ENCODE measurements around the gene NAA35. TPM values are rescaled to one million over a fixed set of nuclear protein-coding genes. Genes with fewer than 3 reads are reported as not detected.

NAA35 gene
- total RNA-seq, 2 experiments from 2014 or later, result 9.5 to 20.2 TPM

DNA sequence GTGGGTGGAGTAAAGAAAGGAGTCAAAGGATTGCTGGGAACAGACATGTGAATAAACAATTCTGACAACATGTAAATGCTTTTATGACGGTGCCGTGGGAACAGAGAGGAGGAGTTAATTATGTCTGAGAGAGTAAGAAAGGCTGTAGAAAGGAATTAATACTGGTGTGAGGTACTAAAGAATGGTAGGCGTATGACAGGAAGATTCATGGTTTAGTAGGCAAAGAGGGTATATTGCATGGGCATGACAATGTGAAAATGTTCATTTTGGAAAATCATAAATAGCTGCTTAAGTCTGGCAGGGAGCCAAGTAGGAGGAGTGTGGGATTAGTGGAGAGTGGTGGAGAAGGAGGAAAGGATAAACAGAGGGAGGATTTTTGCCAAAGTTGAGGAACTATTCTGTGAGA, 19.7 kb downstream of the NAA35 start:
- ChIA-PET POLR2A (no interaction called here), CTCF (ENCODE audit: unreplicated experiment) (no interaction called here)
- no TSS peak for BruUV-seq (replicated peaks)
- TF ChIP-seq EZH2phosphoT487 (IDR thresholded peaks at IDR 0.05; ENCODE audit: borderline replicate concordance, low read depth, low read length), result no peak
- TF ChIP-seq, protein P1, sequence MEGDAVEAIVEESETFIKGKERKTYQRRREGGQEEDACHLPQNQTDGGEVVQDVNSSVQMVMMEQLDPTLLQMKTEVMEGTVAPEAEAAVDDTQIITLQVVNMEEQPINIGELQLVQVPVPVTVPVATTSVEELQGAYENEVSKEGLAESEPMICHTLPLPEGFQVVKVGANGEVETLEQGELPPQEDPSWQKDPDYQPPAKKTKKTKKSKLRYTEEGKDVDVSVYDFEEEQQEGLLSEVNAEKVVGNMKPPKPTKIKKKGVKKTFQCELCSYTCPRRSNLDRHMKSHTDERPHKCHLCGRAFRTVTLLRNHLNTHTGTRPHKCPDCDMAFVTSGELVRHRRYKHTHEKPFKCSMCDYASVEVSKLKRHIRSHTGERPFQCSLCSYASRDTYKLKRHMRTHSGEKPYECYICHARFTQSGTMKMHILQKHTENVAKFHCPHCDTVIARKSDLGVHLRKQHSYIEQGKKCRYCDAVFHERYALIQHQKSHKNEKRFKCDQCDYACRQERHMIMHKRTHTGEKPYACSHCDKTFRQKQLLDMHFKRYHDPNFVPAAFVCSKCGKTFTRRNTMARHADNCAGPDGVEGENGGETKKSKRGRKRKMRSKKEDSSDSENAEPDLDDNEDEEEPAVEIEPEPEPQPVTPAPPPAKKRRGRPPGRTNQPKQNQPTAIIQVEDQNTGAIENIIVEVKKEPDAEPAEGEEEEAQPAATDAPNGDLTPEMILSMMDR (conservative IDR thresholded peaks at IDR 0.05; ENCODE audit: low read length), result no peak
- Histone ChIP-seq H3K9me2 (ENCODE audit: insufficient read depth, low read length) (no peaks in the 10 kb centered on the region), H2AFZ (ENCODE audit: low read length) (no peak overlapping the region), H3K27ac (ENCODE audit: low read depth, low read length, poor library complexity, severe bottlenecking) (no peak overlapping the region), H4K20me1 (ENCODE audit: insufficient read depth, low read length) (peaks cover 4% of the 10 kb centered on the region; the same call in 1 of the 2 replicates), H3K79me2 (ENCODE audit: insufficient read depth, low read depth, low read length) (no peaks in the 10 kb centered on the region), H3K4me3 (ENCODE audit: low read depth, low read length, poor library complexity, severe bottlenecking) (no peak overlapping the region), H3K36me3 (ENCODE audit: insufficient read depth, low read length) (peaks cover 79% of the 10 kb centered on the region), H3K4me2 (ENCODE audit: low read length) (no peak overlapping the region), H3K4me1 (ENCODE audit: insufficient read depth, low read length, poor library complexity, severe bottlenecking) (no peaks in the 10 kb centered on the region), H3K9me3 (ENCODE audit: low read length) (no peaks in the 10 kb centered on the region)
- DNase-seq (ENCODE audit: low spot score), result no peak
- intact Hi-C loops (cut with micrococcal nuclease; ENCODE audit: unreplicated experiment), result no loop called here

DNA sequence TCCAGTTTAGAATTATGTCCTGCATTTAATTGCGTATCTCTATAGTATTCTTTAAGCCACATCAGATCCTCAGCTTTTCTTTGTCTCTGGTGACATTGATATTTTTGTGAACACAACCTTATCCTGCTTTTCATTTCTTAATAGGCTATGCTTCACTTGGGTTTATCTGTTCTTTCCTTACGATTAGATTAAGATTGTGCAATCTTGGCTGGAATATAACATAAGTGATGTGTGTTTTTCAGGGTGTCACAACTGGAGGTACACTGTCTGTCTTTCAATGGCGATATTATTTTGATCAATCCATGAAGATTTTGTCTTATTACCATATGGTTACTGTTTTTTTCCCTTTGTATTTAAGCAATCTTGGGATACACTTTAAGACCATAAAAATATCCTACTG, 23.6 kb downstream of the NAA35 start:
- Histone ChIP-seq H2AFZ (ENCODE audit: low read length) (no peak overlapping the region), H3K9me2 (ENCODE audit: insufficient read depth, low read length) (no peaks in the 10 kb centered on the region), H3K9me3 (ENCODE audit: low read length) (no peaks in the 10 kb centered on the region), H3K4me1 (ENCODE audit: insufficient read depth, low read length, poor library complexity, severe bottlenecking) (no peaks in the 10 kb centered on the region), H3K27ac (ENCODE audit: low read depth, low read length, poor library complexity, severe bottlenecking) (no peak overlapping the region), H3K79me2 (ENCODE audit: insufficient read depth, low read depth, low read length) (no peaks in the 10 kb centered on the region), H3K36me3 (ENCODE audit: insufficient read depth, low read length) (peaks cover 82% of the 10 kb centered on the region), H3K4me3 (ENCODE audit: low read depth, low read length, poor library complexity, severe bottlenecking) (no peak overlapping the region), H4K20me1 (ENCODE audit: insufficient read depth, low read length) (peaks cover 4% of the 10 kb centered on the region; the same call in 1 of the 2 replicates), H3K4me2 (ENCODE audit: low read length) (no peak overlapping the region)
- ChIA-PET POLR2A (no interaction called here), CTCF (ENCODE audit: unreplicated experiment) (no interaction called here)
- TF ChIP-seq EZH2phosphoT487 (IDR thresholded peaks at IDR 0.05; ENCODE audit: borderline replicate concordance, low read depth, low read length), result no peak
- TF ChIP-seq, protein P1 (conservative IDR thresholded peaks at IDR 0.05; ENCODE audit: low read length), result no peak
- DNase-seq (ENCODE audit: low spot score), result no peak
- intact Hi-C loops (cut with micrococcal nuclease; ENCODE audit: unreplicated experiment), result no loop called here
- no TSS peak for BruUV-seq (replicated peaks)

GRCh38 chr9:85964949-85965348, 24.0 kb downstream of the NAA35 start:
- Histone ChIP-seq H3K9me3 (ENCODE audit: low read length) (no peaks in the 10 kb centered on the region), H4K20me1 (ENCODE audit: insufficient read depth, low read length) (peaks cover 4% of the 10 kb centered on the region; the same call in 1 of the 2 replicates), H3K79me2 (ENCODE audit: insufficient read depth, low read depth, low read length) (no peaks in the 10 kb centered on the region), H3K27ac (ENCODE audit: low read depth, low read length, poor library complexity, severe bottlenecking) (no peak overlapping the region), H2AFZ (ENCODE audit: low read length) (no peak overlapping the region), H3K4me1 (ENCODE audit: insufficient read depth, low read length, poor library complexity, severe bottlenecking) (no peaks in the 10 kb centered on the region), H3K9me2 (ENCODE audit: insufficient read depth, low read length) (no peaks in the 10 kb centered on the region), H3K36me3 (ENCODE audit: insufficient read depth, low read length) (peaks cover 82% of the 10 kb centered on the region), H3K4me3 (ENCODE audit: low read depth, low read length, poor library complexity, severe bottlenecking) (no peak overlapping the region), H3K4me2 (ENCODE audit: low read length) (no peak overlapping the region)
- intact Hi-C loops (cut with micrococcal nuclease; ENCODE audit: unreplicated experiment), result no loop called here
- BruUV-seq (replicated peaks), result no TSS peak
- ChIA-PET CTCF (ENCODE audit: unreplicated experiment) (no interaction called here), POLR2A (no interaction called here)
- TF ChIP-seq, protein P1 (conservative IDR thresholded peaks at IDR 0.05; ENCODE audit: low read length), result no peak
- TF ChIP-seq EZH2phosphoT487 (IDR thresholded peaks at IDR 0.05; ENCODE audit: borderline replicate concordance, low read depth, low read length), result no peak
- DNase-seq (ENCODE audit: low spot score), result no peak

All from OCI-LY7 (cell line).